ENCODE data around the gene DDR2.

The DDR2 gene

GRCh38 chr1:162674034-162674608, 41.9 kb downstream of the DDR2 start:
- no peak for DNase-seq

GRCh38 chr1:162676087-162676486, 43.8 kb downstream of the DDR2 start:
- no peak for DNase-seq

GRCh38 chr1:162676750-162677149, 44.5 kb downstream of the DDR2 start:
- DNase-seq: no peak

GRCh38 chr1:162677607-162678371, 45.5 kb downstream of the DDR2 start:
- no peak for DNase-seq

- no peak for DNase-seq
These were observed 46.2 kb downstream of the DDR2 start for GRCh38 chr1:162678439-162678838.

GRCh38 chr1:162679298-162679697, 47.0 kb downstream of the DDR2 start:
- DNase-seq: no peak

- no peak for DNase-seq
These were observed 48.3 kb downstream of the DDR2 start for GRCh38 chr1:162680419-162681121.

- DNase-seq: no peak
These were observed 48.8 kb downstream of the DDR2 start for GRCh38 chr1:162681122-162681436.

- DNase-seq: no peak
These were observed 49.8 kb downstream of the DDR2 start for GRCh38 chr1:162682013-162682419.

GRCh38 chr1:162687870-162688269, 55.6 kb downstream of the DDR2 start:
- no peak for DNase-seq

- DNase-seq: no peak
These were observed 56.3 kb downstream of the DDR2 start for GRCh38 chr1:162688521-162688920.

- DNase-seq: no peak
These were observed 56.7 kb downstream of the DDR2 start for GRCh38 chr1:162688931-162689330.

- no peak for DNase-seq
These were observed 57.7 kb downstream of the DDR2 start for GRCh38 chr1:162689745-162690671.

- peak; percentile 8 for DNase-seq
These were observed 58.6 kb downstream of the DDR2 start for GRCh38 chr1:162690672-162691434.

GRCh38 chr1:162691999-162692575, 59.8 kb downstream of the DDR2 start:
- no peak for DNase-seq

- DNase-seq: no peak
These were observed 62.6 kb downstream of the DDR2 start for GRCh38 chr1:162694911-162695310.

GRCh38 chr1:162695687-162696086, 63.4 kb downstream of the DDR2 start:
- DNase-seq: no peak

- DNase-seq: no peak
These were observed 64.1 kb downstream of the DDR2 start for GRCh38 chr1:162696286-162696862.

GRCh38 chr1:162697140-162697895, 65.1 kb downstream of the DDR2 start:
- DNase-seq: no peak

- no peak for DNase-seq
These were observed 67.1 kb downstream of the DDR2 start for GRCh38 chr1:162699366-162699765.

- no peak for DNase-seq
These were observed 67.9 kb downstream of the DDR2 start for GRCh38 chr1:162700131-162700530.

Data from hematopoietic multipotent progenitor cell treated with erythropoietin and hydrocortisone succinate and interleukin-3 and kit ligand, for 4 days (in vitro differentiated cells).